HL-60 (cell line): ENCODE data around the gene NKAIN4.

ENCODE experiments used
- CTCF ChIP-seq: IDR thresholded peaks from one replicate; pipeline ENCODE4 v1.5.1; 2011; ENCODE audit warnings: low read length, control low read depth, inconsistent platforms; ENCODE audit not compliant: insufficient read depth
- GABPA ChIP-seq: IDR thresholded peaks from 2 replicates; pipeline ENCODE4 v1.6.1; 2012; ENCODE audit warnings: low read depth
- POLR2AphosphoS5 ChIP-seq: IDR thresholded peaks from 2 replicates; pipeline ENCODE4 v1.6.1; 2012; ENCODE audit warnings: low read depth
- REST ChIP-seq: IDR thresholded peaks from 2 replicates; pipeline ENCODE4 v1.6.1; 2012; ENCODE audit warnings: low read depth; ENCODE audit not compliant: insufficient replicate concordance
- SPI1 ChIP-seq: IDR thresholded peaks from 2 replicates; pipeline ENCODE4 v1.6.1; 2012; ENCODE audit warnings: low read depth, mild to moderate bottlenecking, borderline replicate concordance

GRCh38 chr20:63303095-63303666 is 48.9 kb upstream of the NKAIN4 start:
- no peak for TF ChIP-seq CTCF
- no peak for TF ChIP-seq POLR2AphosphoS5
- TF ChIP-seq GABPA, result no peak
- no peak for TF ChIP-seq REST
- TF ChIP-seq SPI1, result no peak
